ENCODE measurements around the gene FPGT. TPM values are rescaled to one million over a fixed set of nuclear protein-coding genes. Genes with fewer than 3 reads are reported as not detected.

The FPGT gene
- total RNA-seq, 1 donor from 2014 or later, result 10.2 TPM

GRCh38 chr1:74222701-74223100 lies 24.7 kb downstream of the FPGT start:
- no peak for TF ChIP-seq CTCF (conservative IDR thresholded peaks at IDR 0.05)
- no peak overlapping the region for H3K27ac Mint-ChIP-seq (ENCODE audit: unreplicated experiment)
- peaks cover 4% of the 10 kb centered on the region for H3K36me3 Mint-ChIP-seq (ENCODE audit: low read depth)
- H3K27me3 Mint-ChIP-seq (ENCODE audit: low read depth), result no peaks in the 10 kb centered on the region
- no peak for DNase-seq (ENCODE audit: low read depth, low spot score)
- peaks cover 12% of the 10 kb centered on the region for H3K9me3 Mint-ChIP-seq
- H3K4me1 Mint-ChIP-seq, result no peaks in the 10 kb centered on the region
- no peak overlapping the region for H3K4me3 Mint-ChIP-seq

- no peak for DNase-seq (ENCODE audit: low read depth, low spot score)
- no peak for TF ChIP-seq CTCF (conservative IDR thresholded peaks at IDR 0.05)
- no peaks in the 10 kb centered on the region for H3K27me3 Mint-ChIP-seq (ENCODE audit: low read depth)
- peaks cover 4% of the 10 kb centered on the region for H3K36me3 Mint-ChIP-seq (ENCODE audit: low read depth)
- H3K9me3 Mint-ChIP-seq, result peaks cover 15% of the 10 kb centered on the region
- H3K27ac Mint-ChIP-seq (ENCODE audit: unreplicated experiment), result no peak overlapping the region
- H3K4me3 Mint-ChIP-seq, result no peak overlapping the region
- H3K4me1 Mint-ChIP-seq, result no peaks in the 10 kb centered on the region
Observed at GRCh38 chr1:74223453-74223852, 25.4 kb downstream of the FPGT start.

GRCh38 chr1:74235153-74235552 lies 37.1 kb downstream of the FPGT start, which contains the start of gene TNNI3K:
Gene TNNI3K, plus strand, starts transcription at chr1:74235387. Its CDS starts 65 bp downstream, at chr1:74235452.
- Mint-ChIP-seq H3K4me3 (no peak within 1 kb of the TSS), H3K9me3 (peaks cover 5% of the 10 kb centered on the region), H3K4me1 (peaks cover 5% of the 10 kb centered on the region), H3K27ac (ENCODE audit: unreplicated experiment) (no peak within 1 kb of the TSS), H3K27me3 (ENCODE audit: low read depth) (no peaks in the 10 kb centered on the region), H3K36me3 (ENCODE audit: low read depth) (peaks cover 5% of the 10 kb centered on the region)
- TF ChIP-seq CTCF (conservative IDR thresholded peaks at IDR 0.05), result no peak
- no peak for DNase-seq (ENCODE audit: low read depth, low spot score)

- H3K4me1 Mint-ChIP-seq, result peaks cover 5% of the 10 kb centered on the region
- H3K4me3 Mint-ChIP-seq, result no peak overlapping the region
- H3K27me3 Mint-ChIP-seq (ENCODE audit: low read depth), result no peaks in the 10 kb centered on the region
- TF ChIP-seq CTCF (conservative IDR thresholded peaks at IDR 0.05), result no peak
- peaks cover 5% of the 10 kb centered on the region for H3K36me3 Mint-ChIP-seq (ENCODE audit: low read depth)
- no peak overlapping the region for H3K27ac Mint-ChIP-seq (ENCODE audit: unreplicated experiment)
- DNase-seq (ENCODE audit: low read depth, low spot score), result no peak
- H3K9me3 Mint-ChIP-seq, result peaks cover 5% of the 10 kb centered on the region
Observed at GRCh38 chr1:74236440-74236839, 38.4 kb downstream of the FPGT start.

- DNase-seq (ENCODE audit: low read depth, low spot score), result no peak
- peaks cover 5% of the 10 kb centered on the region for H3K9me3 Mint-ChIP-seq
- H3K4me1 Mint-ChIP-seq, result peaks cover 5% of the 10 kb centered on the region
- TF ChIP-seq CTCF (conservative IDR thresholded peaks at IDR 0.05), result no peak
- H3K4me3 Mint-ChIP-seq, result no peak overlapping the region
- no peaks in the 10 kb centered on the region for H3K27me3 Mint-ChIP-seq (ENCODE audit: low read depth)
- H3K27ac Mint-ChIP-seq (ENCODE audit: unreplicated experiment), result no peak overlapping the region
- peaks cover 5% of the 10 kb centered on the region for H3K36me3 Mint-ChIP-seq (ENCODE audit: low read depth)
Observed at GRCh38 chr1:74237035-74237434, 39.0 kb downstream of the FPGT start.

- DNase-seq (ENCODE audit: low read depth, low spot score), result no peak
- peaks cover 5% of the 10 kb centered on the region for H3K4me1 Mint-ChIP-seq
- H3K4me3 Mint-ChIP-seq, result no peak overlapping the region
- no peak overlapping the region for H3K27ac Mint-ChIP-seq (ENCODE audit: unreplicated experiment)
- peaks cover 3% of the 10 kb centered on the region for H3K36me3 Mint-ChIP-seq (ENCODE audit: low read depth)
- no peaks in the 10 kb centered on the region for H3K27me3 Mint-ChIP-seq (ENCODE audit: low read depth)
- H3K9me3 Mint-ChIP-seq, result peaks cover 2% of the 10 kb centered on the region
- TF ChIP-seq CTCF (conservative IDR thresholded peaks at IDR 0.05), result no peak
Observed at GRCh38 chr1:74237787-74238186, 39.7 kb downstream of the FPGT start.
